Skeletal muscle cell (primary cell): Measurements from ENCODE around the gene ZFAND4.
"Not testable (repeated sequence)": the region's sequence is repeated elsewhere in the genome, so short reads cannot be mapped to it uniquely, and the experiment has no call there.

ENCODE experiments used
- DNase-seq: peaks from one replicate; pipeline ENCODE4 v3.0.0-alpha.2; 2010; ENCODE audit warnings: low read depth
- H3K4me3 ChIP-seq: 2 replicates; pipeline ENCODE4 v1.5.1; 2011; ENCODE audit warnings: low read depth, mild to moderate bottlenecking, control low read depth, low read length, moderate library complexity

ZFAND4 gene

GRCh38 chr10:45672181-45673073 is at the start of gene ZFAND4:
Gene ZFAND4, minus strand, starts transcription at chr10:45672772. Its CDS starts 9,047 bp downstream, at chr10:45663725.
- DNase-seq, result peak; percentile 87

GRCh38 chr10:45721503-45721902 is 48.9 kb upstream of the ZFAND4 start:
- H3K4me3 ChIP-seq, DNase-seq: not testable (repeated sequence)

More at GRCh38 chr10:45672181-45673073, at the start of gene ZFAND4:
- H3K4me3 ChIP-seq, result peak within 1 kb of the TSS; percentile 78

- not testable (repeated sequence) for H3K4me3 ChIP-seq, DNase-seq
Observed at GRCh38 chr10:45717642-45718041, 45.1 kb upstream of the ZFAND4 start.

- H3K4me3 ChIP-seq, DNase-seq: not testable (repeated sequence)
Observed at GRCh38 chr10:45717053-45717452, 44.5 kb upstream of the ZFAND4 start.

DNA sequence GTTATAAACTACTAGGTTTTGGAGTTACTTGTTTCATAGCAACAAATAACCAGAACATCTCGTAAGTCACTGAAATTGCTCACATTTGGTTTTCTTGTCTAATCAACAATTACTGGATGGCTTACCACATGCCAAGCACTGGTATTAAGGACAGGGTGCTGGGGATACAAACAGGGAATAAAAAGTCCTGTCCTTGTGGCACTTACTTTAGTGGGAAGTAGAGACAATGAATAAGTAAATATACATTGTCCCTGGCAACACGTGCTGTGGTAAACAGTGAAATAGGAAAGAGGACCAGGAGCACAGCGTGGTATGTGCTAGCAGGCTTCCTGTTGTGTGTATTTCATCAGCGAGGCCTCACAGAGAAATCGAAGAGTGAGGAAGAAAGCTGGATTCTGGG is 38.7 kb upstream of the ZFAND4 start:
- not testable (repeated sequence) for DNase-seq, H3K4me3 ChIP-seq

GRCh38 chr10:45710200-45710796 is 37.7 kb upstream of the ZFAND4 start:
- H3K4me3 ChIP-seq, result not testable (repeated sequence)
- DNase-seq, result peak; percentile 0

DNA sequence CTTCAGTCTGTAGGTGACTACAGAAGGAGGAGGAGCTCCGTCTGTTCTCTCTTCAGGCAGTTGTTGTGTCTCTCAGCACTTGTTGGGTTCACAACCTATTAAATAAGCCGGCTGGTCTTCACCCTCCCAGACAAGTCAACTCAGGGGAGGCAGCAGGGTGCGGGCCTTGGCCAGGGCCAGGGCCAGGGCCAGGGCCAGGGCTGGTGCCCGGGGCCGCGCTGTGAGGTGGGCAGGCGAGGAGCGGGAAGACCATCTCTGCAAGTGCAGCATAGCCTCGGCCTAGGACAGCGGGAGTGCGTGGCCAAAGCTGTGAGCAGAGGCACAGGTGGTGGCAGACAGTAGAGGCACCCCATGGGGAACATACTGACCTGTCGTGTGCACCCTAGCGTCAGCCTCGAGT is 5.9 kb upstream of the ZFAND4 start:
- DNase-seq, H3K4me3 ChIP-seq: not testable (repeated sequence)

DNA sequence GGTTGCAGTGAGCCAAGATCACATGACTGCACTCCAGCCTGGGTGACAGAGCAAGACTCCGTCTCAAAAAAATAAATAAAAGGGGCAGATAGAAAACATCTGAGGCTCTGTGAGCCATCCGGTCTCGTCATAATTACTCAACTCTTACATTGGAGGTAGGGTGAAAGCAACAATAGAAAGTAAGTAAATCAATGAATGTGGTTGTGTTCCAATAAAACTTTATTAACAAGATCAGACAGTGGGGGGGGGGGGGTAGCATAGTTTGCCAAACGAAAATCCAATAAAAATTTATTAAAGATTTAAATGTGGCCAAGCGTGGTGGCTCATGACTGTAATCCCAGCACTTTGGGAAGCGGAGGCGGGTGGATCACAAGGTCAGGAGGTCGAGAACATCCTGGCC is 2.8 kb upstream of the ZFAND4 start:
- DNase-seq, result no peak
- H3K4me3 ChIP-seq, result no peak overlapping the region

- H3K4me3 ChIP-seq, result peak overlapping the region; percentile 78
- DNase-seq, result no peak
Observed at GRCh38 chr10:45673074-45673648, 589 bp upstream of the ZFAND4 start.

DNA sequence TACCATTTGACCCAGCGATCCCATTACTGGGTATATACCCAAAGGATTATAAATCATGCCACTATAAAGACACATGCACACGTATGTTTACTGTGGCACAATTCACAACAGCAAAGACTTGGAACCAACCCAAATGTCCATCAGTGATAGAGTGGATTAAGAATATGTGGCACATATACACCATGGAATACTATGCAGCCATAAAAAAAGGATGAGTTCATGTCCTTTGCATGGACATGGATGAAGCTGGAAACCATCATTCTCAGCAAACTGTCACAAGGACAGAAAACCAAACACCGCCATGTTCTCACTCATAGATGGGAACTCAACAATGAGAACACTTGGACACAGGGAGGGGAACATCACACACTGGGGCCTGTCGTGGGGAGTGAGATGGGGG is 1.3 kb downstream of the ZFAND4 start:
- H3K4me3 ChIP-seq, result peak overlapping the region; percentile 78
- not testable (repeated sequence) for DNase-seq

DNA sequence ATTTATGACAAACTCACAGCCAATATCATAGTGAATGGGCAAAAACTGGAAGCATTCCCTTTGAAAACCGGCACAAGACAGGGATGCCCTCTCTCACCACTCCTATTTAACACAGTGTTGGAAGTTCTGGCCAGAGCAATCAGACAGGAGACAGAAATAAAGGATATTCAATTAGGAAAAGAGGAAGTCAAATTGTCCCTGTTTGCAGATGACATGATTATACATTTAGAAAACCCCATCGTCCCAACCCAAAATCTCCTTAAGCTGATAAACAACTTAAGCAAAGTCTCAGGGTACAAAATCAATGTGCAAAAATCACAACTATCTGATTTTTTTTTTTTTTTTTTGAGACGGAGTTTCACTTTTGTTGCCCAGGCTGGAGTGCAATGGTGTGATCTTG is 2.7 kb downstream of the ZFAND4 start:
- not testable (repeated sequence) for DNase-seq, H3K4me3 ChIP-seq

DNA sequence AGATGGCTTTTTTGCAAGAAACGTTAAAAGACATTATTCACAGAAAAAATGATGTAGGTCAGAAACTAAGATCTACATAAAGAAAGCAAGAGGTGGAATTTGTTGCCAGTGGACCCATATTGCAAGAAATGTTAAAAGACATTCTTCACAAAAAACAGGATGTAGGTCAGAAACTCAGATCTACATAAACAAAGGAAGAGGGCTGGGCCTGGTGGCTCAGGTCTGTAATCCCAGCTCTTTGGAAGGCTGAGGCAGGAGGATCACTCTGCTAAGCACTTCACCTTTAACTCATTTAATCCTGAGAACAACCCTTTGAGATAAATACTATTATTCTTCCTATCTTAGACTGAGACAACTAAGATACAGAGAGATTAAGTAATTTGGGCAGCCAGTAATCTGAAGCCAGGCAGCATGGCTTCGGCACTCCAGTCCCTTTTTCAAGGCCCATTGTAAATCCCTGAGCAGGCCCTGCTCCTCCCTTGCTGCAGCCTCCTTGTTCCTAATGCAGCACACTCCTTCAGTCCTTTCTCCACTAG is 11.6 kb downstream of the ZFAND4 start:
- no peak for DNase-seq
- H3K4me3 ChIP-seq, result no peak overlapping the region

GRCh38 chr10:45657033-45657926 is 15.3 kb downstream of the ZFAND4 start:
- DNase-seq, result no peak
- H3K4me3 ChIP-seq, result no peak overlapping the region

DNA sequence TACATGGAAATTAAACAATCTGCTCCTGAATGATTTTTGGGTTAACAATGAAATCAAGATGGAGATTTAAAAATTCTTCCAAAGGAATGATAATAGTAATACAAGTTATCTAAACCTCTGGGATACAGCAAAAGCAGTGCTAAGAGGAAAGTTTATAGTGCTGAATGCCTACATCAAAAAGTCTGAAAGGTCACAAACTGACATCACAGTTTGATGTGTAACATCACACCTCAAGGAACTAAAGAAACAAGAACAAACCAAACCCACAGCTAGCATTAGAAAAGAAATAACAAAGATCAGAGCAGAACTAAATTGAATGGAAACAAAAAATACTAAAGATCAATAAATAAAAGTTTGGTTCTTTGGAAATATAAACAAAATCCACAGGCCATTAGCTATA is 17.4 kb downstream of the ZFAND4 start:
- no peak for DNase-seq
- no peak overlapping the region for H3K4me3 ChIP-seq

- not testable (repeated sequence) for H3K4me3 ChIP-seq
Observed at GRCh38 chr10:45654753-45655141, 17.8 kb downstream of the ZFAND4 start.

DNA sequence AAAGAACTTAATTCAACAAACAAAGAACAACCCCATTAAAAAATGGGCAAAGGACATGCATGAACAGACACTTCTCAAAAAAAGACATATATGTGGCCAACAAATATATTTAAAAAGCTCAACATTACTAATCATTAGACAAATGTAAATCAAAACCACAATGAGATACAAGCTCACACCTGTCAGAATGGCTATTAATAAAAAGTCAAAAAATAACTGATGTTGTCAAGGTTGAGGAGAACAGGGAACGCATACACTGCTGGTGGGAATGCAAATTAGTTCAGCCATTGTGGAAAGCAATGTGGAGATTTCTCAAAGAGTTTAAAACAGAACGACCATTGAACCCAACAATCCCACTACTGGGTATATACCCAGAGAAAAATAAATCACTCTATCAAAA is 19.1 kb downstream of the ZFAND4 start:
- no peak overlapping the region for H3K4me3 ChIP-seq
- DNase-seq, result no peak

More at GRCh38 chr10:45654753-45655141, 17.8 kb downstream of the ZFAND4 start:
- not testable (repeated sequence) for DNase-seq

DNA sequence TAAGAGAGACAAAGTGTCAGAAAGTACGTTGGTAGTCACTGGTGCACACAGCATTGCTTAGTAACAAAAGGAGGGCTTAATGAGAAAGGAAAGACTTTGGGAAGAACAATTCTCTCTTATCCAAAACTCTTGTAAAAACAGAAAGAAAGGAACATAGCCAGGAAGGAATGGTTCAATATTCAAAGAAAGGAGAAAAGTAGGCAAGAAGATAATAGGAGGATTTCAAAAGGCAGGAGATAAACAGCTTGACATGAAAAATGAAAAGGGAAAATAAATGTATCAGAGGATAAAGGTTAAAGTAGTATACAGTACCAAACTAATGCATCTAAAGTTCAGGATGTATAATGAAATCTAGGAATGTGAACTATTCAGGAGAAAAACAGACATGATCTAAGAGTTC is 20.1 kb downstream of the ZFAND4 start:
- no peak overlapping the region for H3K4me3 ChIP-seq
- DNase-seq, result no peak

DNA sequence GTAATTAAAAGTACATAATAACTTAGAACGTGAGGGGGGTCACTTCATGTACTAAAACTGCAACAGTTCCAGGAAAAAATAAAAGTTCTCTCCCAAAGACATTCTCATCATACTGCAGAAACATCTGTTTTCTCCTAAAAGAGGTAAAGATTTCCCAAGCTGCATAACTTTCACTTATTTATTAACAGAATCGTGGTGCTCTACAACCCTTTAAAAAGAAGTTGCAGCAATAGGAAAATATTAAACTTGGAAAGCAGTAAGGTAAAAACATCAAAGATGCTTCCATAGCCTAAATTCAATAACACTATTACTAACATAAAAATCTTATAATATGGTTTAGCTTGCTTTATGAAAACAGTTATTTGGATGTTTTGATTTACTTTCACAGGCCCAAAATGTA is 23.3 kb downstream of the ZFAND4 start:
- no peak overlapping the region for H3K4me3 ChIP-seq
- no peak for DNase-seq

GRCh38 chr10:45647118-45647517 is 25.5 kb downstream of the ZFAND4 start:
- H3K4me3 ChIP-seq, result no peak overlapping the region
- no peak for DNase-seq
